ENCODE data around the gene ZFYVE1.
"Not testable (repeated sequence)": the region's sequence is repeated elsewhere in the genome, so short reads cannot be mapped to it uniquely, and the experiment has no call there.

Gene ZFYVE1

GRCh38 chr14:73022051-73022450 lies 4.9 kb downstream of the ZFYVE1 start:
- H3K4me1 ChIP-seq (ENCODE audit: low read length), result peaks cover 22% of the 10 kb centered on the region
- no peaks in the 10 kb centered on the region for H3K27me3 ChIP-seq (ENCODE audit: low read depth, low read length)
- H3K9ac ChIP-seq (ENCODE audit: low read length), result no peak overlapping the region
- TF ChIP-seq CTCF (IDR thresholded peaks at IDR 0.05; ENCODE audit: low read depth, low read length) (no peak), EZH2phosphoT487 (IDR thresholded peaks at IDR 0.05; ENCODE audit: low read depth) (no peak)
- peaks cover 21% of the 10 kb centered on the region for H3K36me3 ChIP-seq (replicated peaks; ENCODE audit: low read depth, low read length)
- H2AFZ ChIP-seq (ENCODE audit: low read depth, low read length), result no peak overlapping the region
- H4K20me1 ChIP-seq (ENCODE audit: insufficient read depth, low read length), result no peaks in the 10 kb centered on the region
- H3K27ac ChIP-seq (ENCODE audit: low read length), result no peak overlapping the region
- H3K79me2 ChIP-seq (ENCODE audit: low read length), result peaks cover 8% of the 10 kb centered on the region
- no peak overlapping the region for H3K4me3 ChIP-seq (ENCODE audit: low read length)
- H3K9me3 ChIP-seq (ENCODE audit: insufficient read depth, low read length), result no peaks in the 10 kb centered on the region
- H3K4me2 ChIP-seq (ENCODE audit: low read length), result no peak overlapping the region

GRCh38 chr14:73016011-73016410 lies 10.9 kb downstream of the ZFYVE1 start:
- H3K27me3 ChIP-seq (ENCODE audit: low read depth, low read length); H3K4me3 ChIP-seq (ENCODE audit: low read length); H3K36me3 ChIP-seq (replicated peaks; ENCODE audit: low read depth, low read length); H3K9me3 ChIP-seq (ENCODE audit: insufficient read depth, low read length); H3K9ac ChIP-seq (ENCODE audit: low read length); H3K79me2 ChIP-seq (ENCODE audit: low read length); H3K4me1 ChIP-seq (ENCODE audit: low read length); H2AFZ ChIP-seq (ENCODE audit: low read depth, low read length); H3K27ac ChIP-seq (ENCODE audit: low read length); H4K20me1 ChIP-seq (ENCODE audit: insufficient read depth, low read length); H3K4me2 ChIP-seq (ENCODE audit: low read length): not testable (repeated sequence)

GRCh38 chr14:73015552-73015951 lies 11.4 kb downstream of the ZFYVE1 start:
- H3K9ac ChIP-seq (ENCODE audit: low read length); H4K20me1 ChIP-seq (ENCODE audit: insufficient read depth, low read length); H3K9me3 ChIP-seq (ENCODE audit: insufficient read depth, low read length); H3K4me3 ChIP-seq (ENCODE audit: low read length); H2AFZ ChIP-seq (ENCODE audit: low read depth, low read length); H3K27ac ChIP-seq (ENCODE audit: low read length); H3K27me3 ChIP-seq (ENCODE audit: low read depth, low read length); H3K36me3 ChIP-seq (replicated peaks; ENCODE audit: low read depth, low read length); H3K4me1 ChIP-seq (ENCODE audit: low read length); H3K4me2 ChIP-seq (ENCODE audit: low read length); H3K79me2 ChIP-seq (ENCODE audit: low read length): not testable (repeated sequence)

GRCh38 chr14:73014105-73014504 lies 12.8 kb downstream of the ZFYVE1 start:
- Histone ChIP-seq H3K4me1 (ENCODE audit: low read length) (no peaks in the 10 kb centered on the region), H3K4me3 (ENCODE audit: low read length) (no peak overlapping the region), H2AFZ (ENCODE audit: low read depth, low read length) (no peak overlapping the region), H3K4me2 (ENCODE audit: low read length) (no peak overlapping the region), H4K20me1 (ENCODE audit: insufficient read depth, low read length) (no peaks in the 10 kb centered on the region; the same call in 1 of the 2 replicates), H3K79me2 (ENCODE audit: low read length) (no peaks in the 10 kb centered on the region), H3K27ac (ENCODE audit: low read length) (no peak overlapping the region), H3K9me3 (ENCODE audit: insufficient read depth, low read length) (no peaks in the 10 kb centered on the region), H3K9ac (ENCODE audit: low read length) (no peak overlapping the region), H3K27me3 (ENCODE audit: low read depth, low read length) (no peaks in the 10 kb centered on the region), H3K36me3 (replicated peaks; ENCODE audit: low read depth, low read length) (peaks cover 9% of the 10 kb centered on the region)
- TF ChIP-seq EZH2phosphoT487 (IDR thresholded peaks at IDR 0.05; ENCODE audit: low read depth) (no peak), CTCF (IDR thresholded peaks at IDR 0.05; ENCODE audit: low read depth, low read length) (no peak)

GRCh38 chr14:73011189-73011588 lies 15.7 kb downstream of the ZFYVE1 start:
- H3K27me3 ChIP-seq (ENCODE audit: low read depth, low read length); H3K79me2 ChIP-seq (ENCODE audit: low read length); H3K4me2 ChIP-seq (ENCODE audit: low read length); H3K27ac ChIP-seq (ENCODE audit: low read length); H3K4me1 ChIP-seq (ENCODE audit: low read length); H3K9ac ChIP-seq (ENCODE audit: low read length); H4K20me1 ChIP-seq (ENCODE audit: insufficient read depth, low read length); H2AFZ ChIP-seq (ENCODE audit: low read depth, low read length); H3K9me3 ChIP-seq (ENCODE audit: insufficient read depth, low read length); H3K4me3 ChIP-seq (ENCODE audit: low read length): not testable (repeated sequence)
- H3K36me3 ChIP-seq (replicated peaks; ENCODE audit: low read depth, low read length), result peaks cover 12% of the 10 kb centered on the region

GRCh38 chr14:73008501-73008900 lies 18.4 kb downstream of the ZFYVE1 start:
- Histone ChIP-seq H3K4me2 (ENCODE audit: low read length) (no peak overlapping the region), H4K20me1 (ENCODE audit: insufficient read depth, low read length) (no peaks in the 10 kb centered on the region; the same call in 1 of the 2 replicates), H3K79me2 (ENCODE audit: low read length) (no peaks in the 10 kb centered on the region), H3K9ac (ENCODE audit: low read length) (no peak overlapping the region), H3K9me3 (ENCODE audit: insufficient read depth, low read length) (no peaks in the 10 kb centered on the region), H3K36me3 (replicated peaks; ENCODE audit: low read depth, low read length) (peaks cover 9% of the 10 kb centered on the region), H3K4me3 (ENCODE audit: low read length) (no peak overlapping the region), H3K27ac (ENCODE audit: low read length) (no peak overlapping the region), H3K27me3 (ENCODE audit: low read depth, low read length) (no peaks in the 10 kb centered on the region), H3K4me1 (ENCODE audit: low read length) (no peaks in the 10 kb centered on the region), H2AFZ (ENCODE audit: low read depth, low read length) (no peak overlapping the region)
- no peak for TF ChIP-seq EZH2phosphoT487 (IDR thresholded peaks at IDR 0.05; ENCODE audit: low read depth)
- TF ChIP-seq CTCF (IDR thresholded peaks at IDR 0.05; ENCODE audit: low read depth, low read length), result no peak
